ENCODE data around the gene CADPS2. TPM values are rescaled to one million over a fixed set of nuclear protein-coding genes. Genes with fewer than 3 reads are reported as not detected.

The CADPS2 gene
- total RNA-seq, result not detected

GRCh38 chr7:122886357-122887081, at the start of gene CADPS2:
Gene CADPS2 (minus strand): TSS chr7:122886460. CDS start chr7:122886337, 123 bp downstream.
- ChIA-PET POLR2A (no interaction called here), CTCF (no interaction called here)
- ATAC-seq (peak; percentile 42), DNase-seq (peak; percentile 19)
- H3K27ac Mint-ChIP-seq, result no peak within 1 kb of the TSS
- peaks cover 43% of the 10 kb centered on the region for H3K27me3 Mint-ChIP-seq
- H3K36me3 Mint-ChIP-seq (ENCODE audit: low read depth), result no peaks in the 10 kb centered on the region
- TF ChIP-seq CTCF (IDR thresholded peaks at IDR 0.05), result no peak
- intact Hi-C loops (cut with micrococcal nuclease), result no loop called here
- H3K4me1 Mint-ChIP-seq (ENCODE audit: low read depth), result peaks cover 7% of the 10 kb centered on the region
- no peaks in the 10 kb centered on the region for H3K9me3 Mint-ChIP-seq
- H3K4me3 Mint-ChIP-seq, result peak within 1 kb of the TSS; percentile 27

- ChIA-PET POLR2A (no interaction called here), CTCF (interaction anchor here (1.0 kb wide), 1 partner anchor 504 kb away, joined by 3 read pairs; no protein-coding TSS in a partner anchor)
- no peak overlapping the region for H3K4me3 Mint-ChIP-seq
- no peak for DNase-seq
- H3K27ac Mint-ChIP-seq, result no peak overlapping the region
- no peak for TF ChIP-seq CTCF (IDR thresholded peaks at IDR 0.05)
- H3K4me1 Mint-ChIP-seq (ENCODE audit: low read depth), result no peaks in the 10 kb centered on the region
- H3K9me3 Mint-ChIP-seq, result peaks cover 6% of the 10 kb centered on the region
- H3K36me3 Mint-ChIP-seq (ENCODE audit: low read depth), result no peaks in the 10 kb centered on the region
- no peak for ATAC-seq
- intact Hi-C loops (cut with micrococcal nuclease), result no loop called here
- H3K27me3 Mint-ChIP-seq, result no peaks in the 10 kb centered on the region
Measured at GRCh38 chr7:122935620-122936019, 49.4 kb upstream of the CADPS2 start.

- H3K4me1 Mint-ChIP-seq (ENCODE audit: low read depth), result no peaks in the 10 kb centered on the region
- no peak for TF ChIP-seq CTCF (IDR thresholded peaks at IDR 0.05)
- ChIA-PET CTCF (no interaction called here), POLR2A (no interaction called here)
- H3K9me3 Mint-ChIP-seq, result no peaks in the 10 kb centered on the region
- no peak overlapping the region for H3K4me3 Mint-ChIP-seq
- no peak overlapping the region for H3K27ac Mint-ChIP-seq
- H3K36me3 Mint-ChIP-seq (ENCODE audit: low read depth), result no peaks in the 10 kb centered on the region
- ATAC-seq, result no peak
- H3K27me3 Mint-ChIP-seq, result no peaks in the 10 kb centered on the region
- DNase-seq, result no peak
- intact Hi-C loops (cut with micrococcal nuclease), result no loop called here
Measured at GRCh38 chr7:122919643-122920181, 33.5 kb upstream of the CADPS2 start.

GRCh38 chr7:122914812-122915211, 28.6 kb upstream of the CADPS2 start:
- H3K27me3 Mint-ChIP-seq, result no peaks in the 10 kb centered on the region
- H3K36me3 Mint-ChIP-seq (ENCODE audit: low read depth), result no peaks in the 10 kb centered on the region
- no peak for DNase-seq
- no peak overlapping the region for H3K4me3 Mint-ChIP-seq
- intact Hi-C loops (cut with micrococcal nuclease), result no loop called here
- ATAC-seq, result no peak
- no peaks in the 10 kb centered on the region for H3K9me3 Mint-ChIP-seq
- H3K4me1 Mint-ChIP-seq (ENCODE audit: low read depth), result no peaks in the 10 kb centered on the region
- no peak for TF ChIP-seq CTCF (IDR thresholded peaks at IDR 0.05)
- ChIA-PET CTCF (no interaction called here), POLR2A (no interaction called here)
- no peak overlapping the region for H3K27ac Mint-ChIP-seq

GRCh38 chr7:122913608-122914007, 27.3 kb upstream of the CADPS2 start:
- H3K36me3 Mint-ChIP-seq (ENCODE audit: low read depth), result no peaks in the 10 kb centered on the region
- no peak for TF ChIP-seq CTCF (IDR thresholded peaks at IDR 0.05)
- H3K4me1 Mint-ChIP-seq (ENCODE audit: low read depth), result no peaks in the 10 kb centered on the region
- H3K27ac Mint-ChIP-seq, result no peak overlapping the region
- peaks cover 1% of the 10 kb centered on the region for H3K9me3 Mint-ChIP-seq
- intact Hi-C loops (cut with micrococcal nuclease), result no loop called here
- ChIA-PET CTCF (no interaction called here), POLR2A (no interaction called here)
- no peak overlapping the region for H3K4me3 Mint-ChIP-seq
- DNase-seq (no peak), ATAC-seq (no peak)
- H3K27me3 Mint-ChIP-seq, result no peaks in the 10 kb centered on the region

All from activated CD8-positive, alpha-beta T cell treated with anti-CD3 and anti-CD28 coated beads for 36 hours (primary cell).